Activated T-helper 9 cell treated with anti-CD3 and anti-CD28 coated beads, Interleukin-2, amount 50 U/mL, for 16 hours (primary cell): ENCODE results near the gene FSD2.

Source experiments
- DNase-seq: peaks from one replicate; pipeline ENCODE4 v3.0.0-alpha.2; 2020; ENCODE audit warnings: low read depth

FSD2 gene

GRCh38 chr15:82805994-82806406, at the start of gene FSD2:
FSD2 (minus strand) TSS chr15:82806069; CDS start chr15:82787390, 18,679 bp downstream.
- DNase-seq = no peak

- DNase-seq = no peak
These were observed 48.7 kb upstream of the FSD2 start for GRCh38 chr15:82854554-82854953.

- DNase-seq = no peak
These were observed 47.2 kb upstream of the FSD2 start for GRCh38 chr15:82852941-82853561.

GRCh38 chr15:82851981-82852511, 46.2 kb upstream of the FSD2 start:
- DNase-seq = no peak

GRCh38 chr15:82851306-82851850, 45.5 kb upstream of the FSD2 start:
- DNase-seq = no peak

GRCh38 chr15:82850731-82851130, 44.9 kb upstream of the FSD2 start:
- no peak for DNase-seq

GRCh38 chr15:82849556-82850512, 44.0 kb upstream of the FSD2 start:
- no peak for DNase-seq

GRCh38 chr15:82848241-82848993, 42.5 kb upstream of the FSD2 start:
- DNase-seq = no peak

- DNase-seq = no peak
These were observed 41.8 kb upstream of the FSD2 start for GRCh38 chr15:82847703-82848102.

GRCh38 chr15:82846621-82847020, 40.8 kb upstream of the FSD2 start:
- no peak for DNase-seq

- DNase-seq = no peak
These were observed 39.8 kb upstream of the FSD2 start for GRCh38 chr15:82845686-82846085.

- DNase-seq = no peak
These were observed 37.7 kb upstream of the FSD2 start for GRCh38 chr15:82843566-82843965.

GRCh38 chr15:82840166-82840565, 34.3 kb upstream of the FSD2 start:
- DNase-seq = no peak

GRCh38 chr15:82839136-82839535, 33.3 kb upstream of the FSD2 start:
- DNase-seq = no peak

GRCh38 chr15:82838096-82838735, 32.3 kb upstream of the FSD2 start:
- no peak for DNase-seq

- DNase-seq = no peak
These were observed 29.6 kb upstream of the FSD2 start for GRCh38 chr15:82835391-82835917.

- DNase-seq = no peak
These were observed 27.5 kb upstream of the FSD2 start for GRCh38 chr15:82833362-82833682.

GRCh38 chr15:82832601-82833361, 26.9 kb upstream of the FSD2 start:
- DNase-seq = peak; percentile 11

GRCh38 chr15:82831894-82832600, 26.2 kb upstream of the FSD2 start:
- DNase-seq = no peak
